HG03103 (cell line): Measurements from ENCODE around the gene RPS28.
"Not testable (repeated sequence)": the region's sequence is repeated elsewhere in the genome, so short reads cannot be mapped to it uniquely, and the experiment has no call there.

Experiments used
- ATAC-seq: cut with Tn5 transposase; IDR thresholded peaks from one replicate; pipeline ENCODE4 v1.9.1; 2021; ENCODE audit warnings: low read depth; ENCODE audit not compliant: unreplicated experiment

RPS28 gene

DNA sequence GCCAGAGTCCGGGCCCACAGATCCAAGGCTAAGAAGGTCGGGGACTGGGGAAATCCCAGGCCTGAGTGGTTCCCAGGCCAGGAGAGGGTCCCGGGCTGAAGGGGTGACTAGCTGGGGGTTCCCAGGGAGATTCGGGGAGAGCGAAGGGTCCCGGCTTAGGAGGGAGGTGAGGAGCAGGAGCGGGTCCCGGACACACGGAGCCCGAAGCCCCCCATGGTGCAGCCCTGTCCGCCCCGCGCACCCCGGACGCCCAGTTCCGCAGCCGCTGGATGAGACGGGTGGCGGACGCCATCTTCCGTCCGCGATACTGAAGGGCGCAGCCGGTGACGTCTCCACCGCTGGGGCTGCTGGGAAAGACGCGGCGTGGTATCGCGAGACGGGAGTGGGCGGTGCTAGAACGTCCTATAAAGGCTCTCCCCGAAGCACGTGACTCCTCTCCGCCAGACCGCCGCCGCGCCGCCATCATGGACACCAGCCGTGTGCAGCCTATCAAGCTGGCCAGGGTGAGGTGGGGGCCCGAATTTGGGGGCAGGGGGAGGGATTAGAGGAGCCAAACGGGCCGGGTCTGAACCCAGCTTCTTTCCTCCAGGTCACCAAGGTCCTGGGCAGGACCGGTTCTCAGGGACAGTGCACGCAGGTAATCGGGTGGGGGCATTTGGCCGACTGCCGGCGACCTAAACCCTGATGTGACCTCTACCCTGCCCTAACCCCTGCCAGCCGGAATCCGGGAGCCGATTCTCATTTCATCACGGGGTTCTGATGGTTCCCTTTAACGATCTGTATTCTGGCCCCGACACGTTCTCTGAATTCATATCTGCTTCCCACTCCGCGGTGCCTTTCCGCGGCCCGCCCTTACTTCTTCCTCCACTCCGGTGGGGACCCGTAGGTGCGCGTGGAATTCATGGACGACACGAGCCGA, at the start of gene RPS28, which contains the start of gene NDUFA7:
TSS of gene RPS28 (plus strand) at position 430 of the 919 bp plus-strand sequence. CDS start at position 465, 35 bp downstream.
TSS of gene NDUFA7 (minus strand) at position 309 of the 919 bp plus-strand sequence. CDS start at position 292, 17 bp downstream.
- ATAC-seq, result peak; percentile 78

DNA sequence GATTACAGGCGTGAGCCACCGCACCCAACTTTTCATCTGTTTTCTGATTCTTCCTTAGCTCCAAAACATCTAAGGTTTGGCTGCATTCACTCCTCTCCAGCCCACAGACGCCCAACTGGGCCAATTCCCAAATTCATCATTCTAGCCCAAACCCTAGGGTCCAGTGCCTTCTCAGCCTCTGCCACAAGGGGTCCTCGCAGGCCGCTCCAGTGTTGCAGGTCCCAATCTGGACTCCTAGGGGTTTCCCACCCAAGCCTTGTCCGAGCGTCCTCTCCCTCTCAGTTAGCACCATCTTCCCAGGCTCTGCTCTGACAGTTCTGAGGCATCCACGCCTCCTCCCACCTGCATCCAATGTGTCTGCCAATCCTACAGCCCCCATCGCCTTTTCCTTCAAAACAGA, 44.8 kb upstream of the RPS28 start:
- ATAC-seq, result not testable (repeated sequence)

DNA sequence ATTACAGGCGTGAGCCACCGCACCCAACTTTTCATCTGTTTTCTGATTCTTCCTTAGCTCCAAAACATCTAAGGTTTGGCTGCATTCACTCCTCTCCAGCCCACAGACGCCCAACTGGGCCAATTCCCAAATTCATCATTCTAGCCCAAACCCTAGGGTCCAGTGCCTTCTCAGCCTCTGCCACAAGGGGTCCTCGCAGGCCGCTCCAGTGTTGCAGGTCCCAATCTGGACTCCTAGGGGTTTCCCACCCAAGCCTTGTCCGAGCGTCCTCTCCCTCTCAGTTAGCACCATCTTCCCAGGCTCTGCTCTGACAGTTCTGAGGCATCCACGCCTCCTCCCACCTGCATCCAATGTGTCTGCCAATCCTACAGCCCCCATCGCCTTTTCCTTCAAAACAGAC, 30.0 kb upstream of the RPS28 start:
- ATAC-seq, result not testable (repeated sequence)

DNA sequence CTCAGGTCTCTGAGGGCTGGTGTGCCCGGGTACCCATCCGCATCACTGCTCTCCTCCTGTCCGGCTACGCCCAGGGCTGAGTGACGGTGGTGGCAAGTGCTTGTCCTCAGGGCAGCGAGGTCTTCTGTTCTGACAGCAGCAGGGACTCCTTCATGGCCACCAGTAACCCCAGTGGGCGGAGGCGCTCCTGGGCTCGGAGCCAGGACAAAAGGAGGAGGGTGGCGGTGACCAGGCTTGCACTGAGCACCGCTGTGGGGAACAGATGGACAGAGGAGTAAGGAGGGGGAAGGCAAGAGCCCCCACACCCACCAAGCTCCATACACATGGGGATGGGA, 19.0 kb upstream of the RPS28 start:
- ATAC-seq, result no peak

DNA sequence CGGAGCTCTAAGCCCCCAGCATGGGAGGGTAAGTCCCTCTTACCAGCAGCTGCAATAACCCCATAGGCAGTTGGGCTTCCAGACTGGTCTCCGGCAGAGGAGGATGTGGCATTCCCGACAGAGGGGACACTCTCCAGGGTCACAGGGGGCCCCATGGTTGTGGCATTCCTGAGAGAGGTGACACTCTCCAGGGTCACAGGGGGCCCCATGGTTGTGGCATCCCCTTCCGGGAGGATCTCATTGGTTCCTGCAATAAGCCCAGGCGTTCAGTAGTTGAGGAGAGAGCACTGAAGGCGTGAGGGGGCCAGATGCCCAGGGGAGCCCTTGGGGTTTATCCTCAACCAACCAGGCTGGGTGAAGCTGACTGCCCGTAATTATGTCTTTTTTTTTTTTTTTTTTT, 18.6 kb upstream of the RPS28 start:
- no peak for ATAC-seq

DNA sequence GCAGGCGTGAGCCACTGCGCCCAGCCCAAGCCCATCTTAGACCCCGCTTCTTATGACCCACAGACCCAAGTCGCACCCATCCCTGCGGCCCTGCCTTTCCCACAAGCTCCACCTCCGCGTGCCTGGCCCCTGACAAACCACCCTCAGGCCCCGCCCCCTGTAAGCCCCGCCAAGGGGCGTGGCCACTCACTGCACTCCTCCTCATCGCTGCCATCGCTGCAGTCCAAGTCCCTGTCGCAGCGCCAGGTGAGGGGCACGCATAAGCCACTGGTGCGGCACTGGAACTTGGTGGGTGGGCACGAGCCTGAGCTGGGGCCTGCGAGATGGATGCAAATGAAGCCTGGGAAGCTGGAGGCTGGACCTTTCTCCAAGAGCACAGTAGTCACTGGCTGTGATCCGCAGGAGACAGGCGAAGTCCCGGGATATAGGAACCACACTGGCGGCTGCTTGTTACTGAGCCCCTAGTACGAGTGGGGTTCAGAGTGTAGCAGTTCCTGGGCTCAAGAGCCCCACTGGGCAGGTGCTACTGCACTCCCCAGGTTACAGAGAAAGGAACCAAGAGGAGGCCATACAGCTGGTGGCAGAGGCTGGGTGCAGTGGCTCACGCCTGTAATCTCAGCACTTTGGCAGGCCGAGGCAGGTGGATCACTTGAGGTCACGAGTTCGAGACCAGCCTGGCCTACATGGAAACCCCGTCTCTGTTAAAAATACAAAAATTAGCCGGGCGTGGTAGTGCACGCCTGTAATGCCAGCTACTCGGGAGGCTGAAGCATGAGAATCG, 16.3 kb upstream of the RPS28 start:
- no peak for ATAC-seq

DNA sequence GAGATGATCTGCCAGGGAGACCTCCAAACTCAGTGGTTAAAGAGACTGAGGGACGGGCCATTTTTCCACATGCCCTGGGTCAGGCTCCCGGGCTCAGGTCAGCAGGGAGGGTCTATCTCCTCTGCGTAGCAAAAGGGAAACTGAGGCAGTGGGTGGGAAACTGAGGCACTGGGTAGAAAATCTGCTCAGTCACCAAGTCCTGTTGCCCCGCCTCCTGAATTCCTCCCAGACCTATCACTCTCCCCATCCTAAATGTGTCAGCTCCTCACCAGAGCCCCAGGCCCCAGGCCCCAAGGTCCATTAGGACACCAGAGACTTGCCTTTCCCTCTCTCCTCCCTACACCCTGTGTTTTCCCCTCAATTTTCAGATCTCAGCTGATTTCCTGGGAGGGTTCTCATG, 15.5 kb upstream of the RPS28 start:
- no peak for ATAC-seq

DNA sequence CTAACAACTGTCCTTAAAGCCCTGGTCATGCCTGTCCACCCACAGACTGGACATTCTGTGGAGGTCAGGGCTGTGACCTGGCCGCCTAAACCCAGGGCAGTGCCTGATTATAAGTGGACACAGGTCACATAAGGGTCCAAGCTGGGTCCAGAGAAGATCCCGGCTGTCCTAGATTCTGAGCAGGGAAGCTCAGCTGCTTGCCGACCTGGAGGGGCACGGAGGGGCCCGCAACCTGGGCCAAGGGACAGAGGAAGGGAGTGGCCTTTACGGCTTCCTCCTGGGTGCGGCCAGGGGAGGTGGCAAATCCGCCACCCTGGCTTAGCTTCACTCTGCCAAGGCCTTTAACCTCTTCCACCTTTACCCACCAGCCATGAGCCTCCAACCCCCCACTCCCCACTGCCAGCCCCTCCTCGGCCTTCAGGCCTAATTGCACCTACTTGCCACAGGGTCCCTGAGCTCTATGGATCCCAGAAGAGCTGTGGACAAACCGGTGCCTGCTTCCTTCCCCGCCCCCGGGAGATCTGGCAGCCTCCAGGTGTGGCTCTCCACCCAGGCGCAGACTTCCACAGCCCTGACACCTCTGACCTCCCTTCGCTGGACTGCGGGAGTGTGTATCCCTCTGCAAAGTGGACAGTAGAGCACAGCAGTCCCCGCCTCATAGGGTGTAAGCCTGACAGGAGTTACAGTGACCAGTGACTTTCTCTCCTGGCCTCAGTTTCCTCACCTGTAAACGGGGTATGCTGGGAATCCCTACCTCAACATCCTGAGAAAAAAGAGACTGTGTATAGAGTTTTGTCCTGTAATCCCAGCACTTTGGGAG, 14.9 kb upstream of the RPS28 start:
- ATAC-seq, result no peak

DNA sequence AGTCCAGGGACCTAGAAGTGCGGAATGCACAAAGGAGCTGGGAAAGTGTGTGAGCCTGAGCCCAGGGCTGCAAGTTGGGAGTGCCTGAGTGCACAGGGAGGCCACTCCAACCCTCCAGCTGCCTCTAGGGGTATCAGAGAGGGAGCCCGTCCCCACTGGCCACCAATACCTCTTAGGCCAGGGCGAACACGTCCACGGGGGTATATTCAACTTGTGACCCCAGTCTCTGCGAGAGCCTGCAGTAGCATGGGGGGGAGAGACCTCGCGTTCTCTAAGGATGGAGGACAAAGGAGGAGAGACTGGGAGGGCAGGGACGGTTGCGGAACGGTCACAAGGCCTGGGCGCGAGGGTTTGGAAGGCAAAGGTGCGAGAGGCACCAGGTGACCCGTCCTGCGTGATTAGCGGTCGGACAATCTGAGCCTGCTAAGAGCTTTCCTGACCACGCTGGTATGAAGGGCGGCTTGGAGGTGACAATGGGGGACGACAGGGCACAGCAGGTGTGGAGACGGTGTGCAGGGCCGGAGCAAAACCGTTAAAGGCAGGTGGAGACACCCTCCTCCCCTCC, 13.8 kb upstream of the RPS28 start:
- no peak for ATAC-seq

DNA sequence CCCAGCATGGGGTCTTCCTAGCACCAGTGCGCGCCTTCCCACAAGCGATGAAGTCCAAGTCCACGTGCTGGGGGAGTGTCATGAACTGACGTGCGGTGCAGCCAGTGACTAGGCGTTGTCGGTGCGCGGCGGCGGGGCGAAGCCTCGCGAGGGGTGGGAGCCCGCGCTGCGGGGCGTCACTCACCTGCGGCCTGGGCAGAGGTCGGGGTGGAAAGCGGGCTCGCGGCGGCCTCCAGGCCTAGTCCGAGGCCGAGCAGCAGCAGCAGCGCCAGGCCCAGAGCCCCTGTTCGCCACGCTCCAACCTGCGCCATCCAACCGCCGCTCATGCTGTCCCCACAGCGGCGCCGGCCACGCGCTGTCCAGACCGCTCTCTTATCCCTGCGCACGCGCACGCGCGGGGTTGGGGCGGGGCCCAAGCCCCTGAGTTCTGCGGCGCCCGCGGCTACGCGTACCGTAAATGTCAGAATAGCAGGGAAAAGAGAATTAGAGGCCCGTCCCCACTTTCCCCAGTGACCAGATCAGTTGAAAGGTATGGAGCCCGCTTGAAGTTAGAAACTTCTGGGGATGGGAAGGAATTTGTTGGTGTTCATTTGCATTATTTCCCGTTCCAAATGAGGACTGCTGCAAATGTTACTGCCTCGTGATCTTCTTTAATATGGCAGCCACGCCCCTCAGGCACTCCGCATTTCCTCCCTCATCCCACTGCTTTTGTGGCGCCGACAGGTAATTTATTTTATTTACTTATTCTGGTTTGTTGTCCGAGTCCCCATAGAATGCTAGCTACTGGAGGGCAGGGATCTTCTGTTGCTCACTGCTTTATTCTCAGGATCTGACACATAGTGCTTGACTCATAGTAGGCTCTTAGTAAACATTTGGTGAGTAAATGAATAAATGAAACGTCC, 13.1 kb upstream of the RPS28 start, which contains the start of gene CD320:
TSS of gene CD320 (minus strand) at position 394 of the 902 bp plus-strand sequence. CDS start at position 326, 68 bp downstream.
- no peak for ATAC-seq

DNA sequence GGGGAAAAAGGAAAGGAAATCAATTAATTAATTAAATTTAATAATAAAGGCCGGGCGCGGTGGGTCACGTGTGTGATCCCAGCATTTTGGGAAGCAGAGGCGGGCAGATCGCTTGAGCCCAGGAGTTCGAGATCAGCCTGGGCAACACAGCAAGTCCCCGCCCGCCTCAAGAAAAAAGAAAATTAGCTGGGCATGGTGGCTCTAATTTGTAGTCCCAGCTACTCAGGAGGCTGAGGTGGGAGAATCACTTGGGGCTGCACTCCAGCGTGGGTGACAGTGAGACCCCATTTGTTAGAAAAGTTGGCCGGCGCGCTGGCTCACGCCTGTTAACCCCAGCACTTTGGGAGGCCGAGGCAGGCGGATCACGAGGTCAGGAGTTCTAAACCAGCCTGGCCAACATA, 12.4 kb upstream of the RPS28 start:
- no peak for ATAC-seq

DNA sequence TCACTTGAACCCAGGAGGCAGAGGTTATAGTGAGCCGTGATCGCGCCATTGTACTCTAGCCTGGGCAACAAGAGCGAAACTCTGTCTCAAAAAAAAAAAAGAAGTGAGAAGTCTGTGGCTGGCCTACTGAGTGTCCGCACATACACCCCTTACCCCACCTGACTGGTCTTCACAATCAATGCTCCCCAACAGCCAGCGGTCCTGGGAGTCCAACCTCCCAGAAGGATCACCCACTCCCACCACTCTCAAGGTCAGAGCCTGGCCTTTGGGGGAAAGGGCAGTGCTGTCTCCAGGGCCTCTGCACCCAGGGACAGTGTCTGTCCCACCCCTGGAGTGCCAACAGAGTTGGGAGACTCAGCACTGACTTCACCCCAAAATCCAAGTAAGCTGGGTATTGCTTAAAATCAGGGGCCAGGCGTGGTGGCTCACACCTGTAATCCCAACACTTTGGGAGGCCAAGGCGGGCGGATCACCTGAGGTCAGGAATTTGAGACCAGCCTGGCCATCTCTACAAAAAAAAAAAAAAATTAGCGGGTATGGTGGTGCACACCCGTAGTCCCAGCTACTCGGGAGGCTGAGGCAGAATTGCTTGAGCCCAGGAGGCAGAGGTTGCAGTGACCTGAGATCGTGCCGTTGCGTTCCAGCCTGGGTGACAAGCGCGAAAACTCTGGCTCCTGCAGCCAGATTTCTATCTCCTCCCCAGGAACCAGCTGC, 10.8 kb upstream of the RPS28 start:
- no peak for ATAC-seq

DNA sequence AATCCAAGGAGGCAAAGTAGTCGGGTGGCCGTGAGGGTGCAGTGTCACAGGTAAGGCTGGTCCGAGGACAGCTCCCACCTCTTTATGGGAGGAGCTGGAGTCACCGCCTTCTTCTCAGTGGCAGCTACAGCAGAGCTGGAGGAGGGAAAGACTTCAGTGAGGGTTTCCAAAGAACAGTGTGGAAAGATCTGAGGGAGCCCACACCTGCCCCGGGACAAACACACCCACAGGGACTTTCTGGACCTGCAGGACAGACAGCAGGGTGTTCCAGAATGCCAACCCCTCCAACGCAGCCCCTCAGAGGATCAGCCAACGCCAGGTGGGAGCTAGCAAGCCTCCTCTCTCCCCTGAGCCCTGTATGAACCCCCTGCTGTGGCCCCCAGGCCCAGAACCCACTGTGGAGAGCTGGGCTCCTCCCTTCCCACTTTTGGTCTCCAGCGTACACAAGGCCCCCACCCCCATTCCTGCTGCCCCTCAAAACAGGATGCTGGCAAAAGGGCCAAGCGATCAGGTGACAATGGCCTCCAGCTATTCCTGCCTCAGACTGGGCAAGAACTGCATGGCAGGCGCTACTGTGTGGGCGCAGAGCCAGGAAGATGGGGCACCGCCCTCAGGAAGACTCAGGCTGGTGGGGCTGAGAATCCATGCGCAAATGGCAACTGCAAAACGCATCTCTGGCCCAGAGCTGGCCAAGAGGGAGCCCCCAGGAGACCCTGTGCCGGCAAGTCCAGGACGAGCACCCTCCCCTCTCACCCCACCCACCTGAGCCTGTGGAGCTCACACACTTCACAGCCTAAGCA, 9.6 kb upstream of the RPS28 start:
- no peak for ATAC-seq

DNA sequence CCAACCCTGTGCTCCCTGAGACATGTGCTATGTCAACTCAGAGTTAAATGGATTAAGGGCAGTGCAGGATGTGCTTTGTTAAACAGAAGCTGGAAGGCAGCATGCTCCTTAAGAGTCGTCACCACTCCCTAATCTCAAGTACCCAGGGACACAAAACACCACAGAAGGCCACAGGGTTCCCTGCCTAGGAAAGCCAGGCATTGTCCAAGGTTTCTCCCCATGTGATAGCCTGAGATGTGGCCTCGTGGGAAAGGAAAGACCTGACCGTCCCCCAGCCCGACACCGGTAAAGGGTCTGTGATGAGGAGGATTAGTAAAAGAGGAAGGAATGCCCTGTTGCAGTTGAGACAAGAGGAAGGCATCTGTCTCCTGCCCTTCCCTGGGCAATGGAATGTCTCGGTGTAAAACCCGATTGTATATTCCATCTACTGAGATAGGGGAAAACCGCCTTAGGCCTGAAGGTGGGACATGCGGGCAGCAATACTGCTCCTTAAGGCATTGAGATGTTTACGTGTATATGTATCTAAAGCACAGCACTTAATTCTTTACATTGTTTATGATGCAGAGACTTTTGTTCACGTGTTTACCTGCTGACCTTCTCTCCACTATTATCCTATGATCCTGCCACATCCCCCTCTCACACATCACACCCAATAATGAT, 6.2 kb upstream of the RPS28 start:
- not testable (repeated sequence) for ATAC-seq

DNA sequence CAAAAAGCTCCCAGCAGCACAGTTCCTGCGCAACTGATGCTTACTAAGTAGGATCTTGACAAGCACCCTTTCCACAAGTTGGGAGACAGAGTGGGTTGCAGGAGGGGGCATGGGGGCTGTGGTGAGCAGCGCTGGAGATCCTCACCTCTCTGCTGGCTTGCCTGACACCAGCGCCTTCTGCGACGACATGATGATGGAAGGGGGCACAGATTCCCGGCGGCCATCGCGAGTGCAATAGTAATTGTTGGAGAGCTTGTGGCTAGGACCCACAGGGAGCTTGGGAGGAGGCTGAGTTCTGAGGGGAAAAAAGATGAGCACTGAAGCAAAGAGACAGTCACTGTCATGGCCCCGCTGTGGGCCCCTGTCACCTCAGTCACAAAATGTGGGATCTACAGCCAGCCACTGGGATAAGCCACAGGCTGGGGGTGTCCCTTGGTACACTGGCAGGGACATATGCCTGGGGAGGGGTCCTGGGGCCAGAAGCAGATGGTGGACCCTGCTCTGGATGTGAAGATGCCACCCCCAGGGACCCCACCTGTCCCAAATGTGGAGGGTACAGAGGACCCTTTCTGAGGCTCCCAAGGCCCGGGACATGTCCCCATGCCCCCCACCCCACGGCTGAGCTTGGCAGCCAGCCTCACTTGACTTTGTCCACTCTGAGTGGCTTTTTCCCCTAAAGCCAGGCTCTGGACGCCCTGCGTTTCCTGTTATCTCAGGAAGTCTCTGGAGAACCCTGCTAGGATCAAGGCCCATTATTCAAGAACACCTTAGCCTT, 4.8 kb upstream of the RPS28 start:
- no peak for ATAC-seq

DNA sequence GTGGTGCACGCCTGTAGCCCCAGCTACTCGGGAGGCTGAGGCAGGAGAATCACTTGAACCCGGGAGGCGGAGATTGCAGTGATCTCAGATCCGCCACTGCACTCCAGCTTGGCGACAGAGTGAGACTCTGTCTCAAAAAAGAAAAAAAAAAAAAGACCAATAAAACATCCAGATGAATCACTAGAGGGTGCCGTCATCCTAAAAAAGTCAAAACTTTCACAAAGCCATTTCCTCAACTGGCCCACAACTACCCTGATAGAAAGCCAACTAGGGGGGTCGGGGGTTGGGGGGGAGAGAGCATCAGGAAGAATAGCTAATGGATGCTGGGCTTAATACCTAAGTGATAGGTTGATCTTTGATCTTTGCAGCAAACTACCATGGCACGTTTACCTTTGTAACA, 2.5 kb upstream of the RPS28 start:
- ATAC-seq, result not testable (repeated sequence)
